OCI-LY7 (cell line): ENCODE results near the gene DTX1. TPM values are rescaled to one million over a fixed set of nuclear protein-coding genes. Genes with fewer than 3 reads are reported as not detected.

ENCODE experiments used
- BruUV-seq: library from RNA; stranded (reverse); fragments of 400-500 nt; replicated peaks from 2 replicates; lab custom pipeline; 2021; lab: Mats Ljungman, UMichigan
- CTCF ChIA-PET: fragments of 300-600 bp; sonication (Branson Sonifier 250); formaldehyde crosslinking; loops from one replicate; lab custom pipeline; 2022; ENCODE audit warnings: antibody characterized with exemption; ENCODE audit not compliant: unreplicated experiment; lab: Charles Lee
- POLR2A ChIA-PET: fragments of 300-600 bp; sonication (Branson Sonifier 250); formaldehyde crosslinking; loops from one replicate; lab custom pipeline; 2022; ENCODE audit warnings: antibody characterized with exemption; lab: Charles Lee
- DNase-seq: peaks from one replicate; pipeline ENCODE4 v3.0.0-alpha.2; 2015; ENCODE audit warnings: low spot score
- H2AFZ ChIP-seq: fragments of 200-600 bp; sonication (generic), shearing (Covaris generic); 2 replicates; pipeline ENCODE4 v1.6.1; 2014; ENCODE audit warnings: mild to moderate bottlenecking, antibody characterized with exemption, low read length, moderate library complexity
- H3K27ac ChIP-seq: fragments of 200-600 bp; sonication (generic); 2 replicates; pipeline ENCODE4 v1.5.1; 2014; ENCODE audit warnings: mixed run types, low read depth, mild to moderate bottlenecking, moderate library complexity, low read length, inconsistent platforms; ENCODE audit not compliant: poor library complexity, severe bottlenecking
- H3K36me3 ChIP-seq: fragments of 200-600 bp; sonication (generic); 2 replicates; pipeline ENCODE4 v1.6.1; 2014; ENCODE audit warnings: mild to moderate bottlenecking, antibody characterized with exemption, low read length, moderate library complexity, mixed read lengths; ENCODE audit not compliant: insufficient read depth
- H3K4me1 ChIP-seq: fragments of 200-600 bp; sonication (generic); 2 replicates; pipeline ENCODE4 v1.5.1; 2014; ENCODE audit warnings: mild to moderate bottlenecking, low read length; ENCODE audit not compliant: insufficient read depth, poor library complexity, severe bottlenecking
- H3K4me2 ChIP-seq: fragments of 200-600 bp; sonication (generic); 2 replicates; pipeline ENCODE4 v1.6.1; 2014; ENCODE audit warnings: mild to moderate bottlenecking, low read length
- H3K4me3 ChIP-seq: fragments of 200-600 bp; sonication (generic); 2 replicates; pipeline ENCODE4 v1.5.1; 2014; ENCODE audit warnings: mild to moderate bottlenecking, low read depth, low read length; ENCODE audit not compliant: poor library complexity, severe bottlenecking
- H3K79me2 ChIP-seq: fragments of 200-600 bp; sonication (generic); 2 replicates; pipeline ENCODE4 v1.6.1; 2016; ENCODE audit warnings: low read depth, mild to moderate bottlenecking, low read length, moderate library complexity, mixed read lengths; ENCODE audit not compliant: insufficient read depth
- H3K9me2 ChIP-seq: fragments of 200-600 bp; sonication (generic); 2 replicates; pipeline ENCODE4 v1.6.1; 2016; ENCODE audit warnings: mild to moderate bottlenecking, low read length, mixed read lengths; ENCODE audit not compliant: insufficient read depth
- H3K9me3 ChIP-seq: fragments of 200-600 bp; sonication (generic); 2 replicates; pipeline ENCODE4 v1.6.1; 2014; ENCODE audit warnings: mild to moderate bottlenecking, mixed run types, low read length, mixed read lengths
- H4K20me1 ChIP-seq: fragments of 200-600 bp; sonication (generic); 2 replicates; pipeline ENCODE4 v1.6.1; 2014; ENCODE audit warnings: mild to moderate bottlenecking, antibody characterized with exemption, low read length, moderate library complexity, mixed read lengths; ENCODE audit not compliant: insufficient read depth
- EZH2phosphoT487 ChIP-seq: fragments of 200-600 bp; sonication (generic); IDR thresholded peaks from 2 replicates; pipeline ENCODE4 v1.6.1; 2018; ENCODE audit warnings: low read depth, borderline replicate concordance, mild to moderate bottlenecking, mixed run types, antibody characterized with exemption, low read length, moderate library complexity, mixed read lengths
- intact Hi-C: fragments of 100-400 bp; cut with micrococcal nuclease; formaldehyde crosslinking; loops from one replicate; pipeline ENCODE4 v1.10.0; 2022; ENCODE audit not compliant: unreplicated experiment
- total RNA-seq, 2 experiments: library from RNA; depleted of rRNA in 1 of 2; stranded (reverse); fragments of >200 nt in 1 of 2; shearing (Covaris generic) in 1 of 2; gene quantifications; 2 replicates each; pipeline ENCODE4 v1.2.3, GENCODE V29; 2014 to 2022
- TF ChIP-seq, protein P1 (sequence below): fragments of 200-600 bp; sonication (generic); conservative IDR thresholded peaks from 2 replicates; pipeline ENCODE4 v1.5.1; 2014; ENCODE audit warnings: mild to moderate bottlenecking, antibody characterized with exemption, low read length, moderate library complexity, mixed read lengths

Gene DTX1
- total RNA-seq, 2 experiments from 2014 or later = 293 to 535 TPM

DNA sequence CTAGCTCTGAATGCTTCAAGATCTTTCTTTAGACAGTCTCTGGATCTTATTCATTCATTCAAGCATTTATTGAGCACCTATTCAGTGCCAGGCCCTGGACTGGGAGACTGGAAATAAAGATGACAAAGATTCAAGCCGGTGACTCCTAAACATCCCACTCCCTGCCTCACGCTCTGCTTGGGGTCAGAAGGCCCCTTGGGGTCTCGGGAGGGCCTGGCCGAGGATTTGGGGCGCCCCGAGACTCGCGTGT lies 224 bp upstream of the DTX1 start:
- peak overlapping the region; percentile 97 for H3K27ac ChIP-seq
- peaks cover 66% of the 10 kb centered on the region for H3K4me1 ChIP-seq
- peaks cover 79% of the 10 kb centered on the region for H3K79me2 ChIP-seq
- DNase-seq = no peak
- intact Hi-C loops = no loop called here
- H3K4me2 ChIP-seq = peak overlapping the region; percentile 94
- no peaks in the 10 kb centered on the region for H3K9me3 ChIP-seq
- no TSS peak for BruUV-seq
- H3K36me3 ChIP-seq = peaks cover 54% of the 10 kb centered on the region
- H2AFZ ChIP-seq = no peak overlapping the region
- ChIA-PET POLR2A (interaction anchor here (0.7 to 16.3 kb wide), 3 partner anchors 11 to 97 kb away, joined by 3 to 235 read pairs (median 7); no protein-coding TSS in a partner anchor), CTCF (interaction anchor here (1.4 kb wide), 1 partner anchor 36 kb away, joined by 5 read pairs; no protein-coding TSS in a partner anchor)
- TF ChIP-seq, protein P1, sequence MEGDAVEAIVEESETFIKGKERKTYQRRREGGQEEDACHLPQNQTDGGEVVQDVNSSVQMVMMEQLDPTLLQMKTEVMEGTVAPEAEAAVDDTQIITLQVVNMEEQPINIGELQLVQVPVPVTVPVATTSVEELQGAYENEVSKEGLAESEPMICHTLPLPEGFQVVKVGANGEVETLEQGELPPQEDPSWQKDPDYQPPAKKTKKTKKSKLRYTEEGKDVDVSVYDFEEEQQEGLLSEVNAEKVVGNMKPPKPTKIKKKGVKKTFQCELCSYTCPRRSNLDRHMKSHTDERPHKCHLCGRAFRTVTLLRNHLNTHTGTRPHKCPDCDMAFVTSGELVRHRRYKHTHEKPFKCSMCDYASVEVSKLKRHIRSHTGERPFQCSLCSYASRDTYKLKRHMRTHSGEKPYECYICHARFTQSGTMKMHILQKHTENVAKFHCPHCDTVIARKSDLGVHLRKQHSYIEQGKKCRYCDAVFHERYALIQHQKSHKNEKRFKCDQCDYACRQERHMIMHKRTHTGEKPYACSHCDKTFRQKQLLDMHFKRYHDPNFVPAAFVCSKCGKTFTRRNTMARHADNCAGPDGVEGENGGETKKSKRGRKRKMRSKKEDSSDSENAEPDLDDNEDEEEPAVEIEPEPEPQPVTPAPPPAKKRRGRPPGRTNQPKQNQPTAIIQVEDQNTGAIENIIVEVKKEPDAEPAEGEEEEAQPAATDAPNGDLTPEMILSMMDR = no peak
- H3K4me3 ChIP-seq = peak overlapping the region; percentile 90
- H3K9me2 ChIP-seq = no peaks in the 10 kb centered on the region
- peaks cover 6% of the 10 kb centered on the region; the same call in 1 of the 2 replicates for H4K20me1 ChIP-seq

DNA sequence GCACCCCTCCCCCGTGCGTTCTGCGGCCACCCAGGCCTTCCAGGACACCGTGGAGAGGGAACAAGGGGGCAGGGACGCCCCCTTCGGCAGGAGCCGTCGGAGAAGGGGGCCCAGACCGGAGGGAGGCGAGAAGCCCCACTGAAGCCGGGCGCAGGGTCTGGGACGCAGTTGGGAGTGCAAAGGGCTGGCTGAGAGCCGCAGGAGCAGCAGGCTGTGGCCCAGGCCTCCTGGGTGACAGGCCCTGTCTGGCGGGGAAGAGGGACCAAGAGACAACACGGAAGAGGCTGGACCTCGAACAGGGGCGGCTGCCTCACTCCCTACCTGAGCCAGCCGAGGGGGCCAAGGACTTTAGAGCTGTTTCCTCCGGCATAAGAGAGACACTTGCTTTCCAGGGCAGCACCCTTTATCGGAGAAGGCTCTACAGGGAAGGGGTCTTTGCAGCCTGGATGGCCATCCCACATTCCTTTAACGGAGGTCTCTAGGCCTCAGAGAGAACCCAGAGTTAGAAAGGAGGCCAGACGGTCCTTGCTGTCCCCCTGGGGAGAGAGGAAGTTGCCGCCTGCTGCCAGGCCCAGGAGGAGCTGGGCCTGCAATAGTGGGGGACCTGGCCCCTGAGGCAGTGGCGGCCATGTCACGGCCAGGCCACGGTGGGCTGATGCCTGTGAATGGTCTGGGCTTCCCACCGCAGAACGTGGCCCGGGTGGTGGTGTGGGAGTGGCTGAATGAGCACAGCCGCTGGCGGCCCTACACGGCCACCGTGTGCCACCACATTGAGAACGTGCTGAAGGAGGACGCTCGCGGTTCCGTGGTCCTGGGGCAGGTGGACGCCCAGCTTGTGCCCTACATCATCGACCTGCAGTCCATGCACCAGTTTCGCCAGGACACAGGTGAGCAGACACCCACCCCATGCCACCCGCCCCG lies 1.3 kb downstream of the DTX1 start:
- H2AFZ ChIP-seq = no peak overlapping the region
- no peaks in the 10 kb centered on the region for H3K9me3 ChIP-seq
- CTCF ChIA-PET = interaction anchor here (0.7 kb wide), 1 partner anchor 13 kb away, joined by 3 read pairs; no protein-coding TSS in a partner anchor
- H3K36me3 ChIP-seq = peaks cover 69% of the 10 kb centered on the region
- H4K20me1 ChIP-seq = peaks cover 6% of the 10 kb centered on the region; the same call in 1 of the 2 replicates
- no TSS peak for BruUV-seq
- H3K27ac ChIP-seq = peak overlapping the region; percentile 97
- H3K4me3 ChIP-seq = peak overlapping the region; percentile 90
- peak; percentile 62 for DNase-seq
- no peaks in the 10 kb centered on the region for H3K9me2 ChIP-seq
- TF ChIP-seq, protein P1 = no peak
- no peak for TF ChIP-seq EZH2phosphoT487
- H3K79me2 ChIP-seq = peaks cover 95% of the 10 kb centered on the region
- H3K4me1 ChIP-seq = peaks cover 66% of the 10 kb centered on the region
- peak overlapping the region; percentile 94 for H3K4me2 ChIP-seq
- POLR2A ChIA-PET = interaction anchor here (0.6 to 18.1 kb wide), 9 partner anchors 2 to 116 kb away, joined by 3 to 235 read pairs (median 3); partner anchors contain the start of genes DTX1 and OAS2
- intact Hi-C loops = no loop called here
